ENCODE measurements around the gene DCDC2C. TPM values are rescaled to one million over a fixed set of nuclear protein-coding genes. Genes with fewer than 3 reads are reported as not detected.

The DCDC2C gene
- polyA plus RNA-seq, 1 donor from 2014 or later, result not detected

GRCh38 chr2:3674066-3674845 lies 29.1 kb upstream of the DCDC2C start:
- Histone ChIP-seq H3K4me2 (ENCODE audit: low read length) (no peak overlapping the region), H3K36me3 (ENCODE audit: insufficient read depth, low read length) (no peaks in the 10 kb centered on the region), H3K27ac (ENCODE audit: low read length) (no peak overlapping the region), H3K4me3 (ENCODE audit: low read length) (no peak overlapping the region), H2AFZ (ENCODE audit: low read depth, low read length) (no peak overlapping the region), H3K9me3 (ENCODE audit: low read length) (no peaks in the 10 kb centered on the region), H3K79me2 (replicated peaks; ENCODE audit: insufficient read depth, low read length) (no peaks in the 10 kb centered on the region), H3K9ac (ENCODE audit: low read length) (no peak overlapping the region), H3F3A (ENCODE audit: insufficient read depth, low read length, poor library complexity, severe bottlenecking) (no peaks in the 10 kb centered on the region), H3K9me2 (ENCODE audit: insufficient read depth, low read length) (no peaks in the 10 kb centered on the region), H4K20me1 (ENCODE audit: insufficient read depth) (no peaks in the 10 kb centered on the region), H3K27me3 (ENCODE audit: insufficient read depth, low read depth, low read length) (no peaks in the 10 kb centered on the region)
- TF ChIP-seq MXI1 (conservative IDR thresholded peaks at IDR 0.05; ENCODE audit: poor library complexity, severe bottlenecking) (no peak), REST (IDR thresholded peaks at IDR 0.05; ENCODE audit: borderline replicate concordance) (no peak), TAF1 (IDR thresholded peaks at IDR 0.05; ENCODE audit: low read depth) (no peak), CTCF (IDR thresholded peaks at IDR 0.05; ENCODE audit: poor library complexity, severe bottlenecking) (no peak), POLR2AphosphoS5 (IDR thresholded peaks at IDR 0.05) (no peak), EZH2 (IDR thresholded peaks at IDR 0.05; ENCODE audit: borderline replicate concordance, insufficient read depth, low read length, poor library complexity, severe bottlenecking) (no peak), SMC3 (conservative IDR thresholded peaks at IDR 0.05; ENCODE audit: poor library complexity) (no peak), EP300 (conservative IDR thresholded peaks at IDR 0.05; ENCODE audit: poor library complexity, severe bottlenecking) (no peak), RAD21 (conservative IDR thresholded peaks at IDR 0.05) (no peak)

- Histone ChIP-seq H3K4me2 (ENCODE audit: low read length) (no peak overlapping the region), H3K9me2 (ENCODE audit: insufficient read depth, low read length) (no peaks in the 10 kb centered on the region)
Observed at GRCh38 chr2:3675687-3676086, 27.7 kb upstream of the DCDC2C start.

More at GRCh38 chr2:3675687-3676086, 27.7 kb upstream of the DCDC2C start:
- Histone ChIP-seq H3K36me3 (ENCODE audit: insufficient read depth, low read length) (no peaks in the 10 kb centered on the region), H3K9ac (ENCODE audit: low read length) (no peak overlapping the region), H3K27me3 (ENCODE audit: insufficient read depth, low read depth, low read length) (no peaks in the 10 kb centered on the region), H3F3A (ENCODE audit: insufficient read depth, low read length, poor library complexity, severe bottlenecking) (no peaks in the 10 kb centered on the region), H3K79me2 (replicated peaks; ENCODE audit: insufficient read depth, low read length) (no peaks in the 10 kb centered on the region), H2AFZ (ENCODE audit: low read depth, low read length) (no peak overlapping the region), H3K9me3 (ENCODE audit: low read length) (no peaks in the 10 kb centered on the region), H3K27ac (ENCODE audit: low read length) (no peak overlapping the region), H4K20me1 (ENCODE audit: insufficient read depth) (no peaks in the 10 kb centered on the region), H3K4me3 (ENCODE audit: low read length) (no peak overlapping the region)
- TF ChIP-seq RAD21 (conservative IDR thresholded peaks at IDR 0.05) (no peak), TAF1 (IDR thresholded peaks at IDR 0.05; ENCODE audit: low read depth) (no peak), EZH2 (IDR thresholded peaks at IDR 0.05; ENCODE audit: borderline replicate concordance, insufficient read depth, low read length, poor library complexity, severe bottlenecking) (no peak), MXI1 (conservative IDR thresholded peaks at IDR 0.05; ENCODE audit: poor library complexity, severe bottlenecking) (no peak), REST (IDR thresholded peaks at IDR 0.05; ENCODE audit: borderline replicate concordance) (no peak)
